ENCODE measurements around the gene NKD1. TPM values are rescaled to one million over a fixed set of nuclear protein-coding genes. Genes with fewer than 3 reads are reported as not detected.
A peak's percentile ranks its signal among the peaks of the same experiment; 100 is the strongest.

NKD1 gene
- total RNA-seq, 1 donor from 2014 or later, result 1.7 TPM

- Histone ChIP-seq H3K4me1 (no peaks in the 10 kb centered on the region), H3K9me3 (no peaks in the 10 kb centered on the region), H3K4me3 (no peak overlapping the region), H3K27me3 (no peaks in the 10 kb centered on the region), H3K27ac (no peak overlapping the region), H3K36me3 (no peaks in the 10 kb centered on the region)
- TF ChIP-seq CTCF (IDR thresholded peaks at IDR 0.05) (no peak), POLR2AphosphoS5 (IDR thresholded peaks at IDR 0.05; ENCODE audit: insufficient read depth in 1 of 2, low read depth in 1 of 2) (no peak), POLR2A (IDR thresholded peaks at IDR 0.05) (no peak)
- peak in 1 of 2 donors; percentile 49 for DNase-seq (ENCODE audit: extremely low spot score in 2 of 2)
- intact Hi-C loops (cut with DNase I), result no loop called here
Observed at GRCh38 chr16:50505714-50506542, 42.3 kb upstream of the NKD1 start.

DNA sequence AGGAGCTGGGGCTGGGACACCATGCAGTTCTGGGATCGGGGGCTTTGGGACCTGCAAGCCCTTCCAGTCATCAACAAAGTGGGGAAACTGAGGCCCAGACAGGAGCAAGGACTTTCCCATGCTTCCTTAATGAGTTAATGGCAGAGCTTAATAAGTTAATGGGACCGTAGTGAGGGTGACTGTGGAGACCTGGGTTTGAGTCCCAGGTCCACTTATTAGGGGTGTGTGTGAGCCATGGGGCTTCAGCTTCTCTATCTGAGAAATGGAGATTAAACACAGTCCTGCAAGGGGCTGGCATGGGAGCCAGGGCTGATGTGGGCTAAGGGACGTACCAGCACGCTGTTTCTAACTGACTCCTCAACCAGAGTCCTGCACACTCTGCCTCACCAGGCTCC lies 41.7 kb upstream of the NKD1 start:
- TF ChIP-seq POLR2AphosphoS5 (IDR thresholded peaks at IDR 0.05; ENCODE audit: insufficient read depth in 1 of 2, low read depth in 1 of 2), result no peak
- TF ChIP-seq CTCF (IDR thresholded peaks at IDR 0.05), result no peak
- no peak for TF ChIP-seq POLR2A (IDR thresholded peaks at IDR 0.05)
- H3K9me3 ChIP-seq, result no peaks in the 10 kb centered on the region
- H3K27ac ChIP-seq, result no peak overlapping the region
- H3K4me1 ChIP-seq, result no peaks in the 10 kb centered on the region
- intact Hi-C loops (cut with DNase I), result no loop called here
- H3K36me3 ChIP-seq, result no peaks in the 10 kb centered on the region
- no peak overlapping the region for H3K4me3 ChIP-seq
- no peaks in the 10 kb centered on the region for H3K27me3 ChIP-seq
- peak in 1 of 2 donors; percentile 31 for DNase-seq (ENCODE audit: extremely low spot score in 2 of 2)

- Histone ChIP-seq H3K27me3 (no peaks in the 10 kb centered on the region), H3K9me3 (no peaks in the 10 kb centered on the region), H3K36me3 (no peaks in the 10 kb centered on the region), H3K4me3 (no peak overlapping the region), H3K4me1 (no peaks in the 10 kb centered on the region), H3K27ac (no peak overlapping the region)
- TF ChIP-seq POLR2AphosphoS5 (IDR thresholded peaks at IDR 0.05; ENCODE audit: insufficient read depth in 1 of 2, low read depth in 1 of 2) (no peak), POLR2A (IDR thresholded peaks at IDR 0.05) (no peak), CTCF (IDR thresholded peaks at IDR 0.05) (no peak)
- DNase-seq (ENCODE audit: extremely low spot score in 2 of 2), result peak in 1 of 2 donors; percentile 12
- intact Hi-C loops (cut with DNase I), result no loop called here
Observed at GRCh38 chr16:50507397-50507796, 40.8 kb upstream of the NKD1 start.

- H3K4me3 ChIP-seq, result no peak overlapping the region
- intact Hi-C loops (cut with DNase I), result no loop called here
- peak; percentile 34 to 70 for DNase-seq (ENCODE audit: extremely low spot score in 2 of 2)
Observed at GRCh38 chr16:50509521-50510341, 38.5 kb upstream of the NKD1 start.

More at GRCh38 chr16:50509521-50510341, 38.5 kb upstream of the NKD1 start:
- peaks cover 7% of the 10 kb centered on the region for H3K9me3 ChIP-seq
- H3K27me3 ChIP-seq, result no peaks in the 10 kb centered on the region
- TF ChIP-seq POLR2A (IDR thresholded peaks at IDR 0.05) (no peak), POLR2AphosphoS5 (IDR thresholded peaks at IDR 0.05; ENCODE audit: insufficient read depth in 1 of 2, low read depth in 1 of 2) (no peak), CTCF (IDR thresholded peaks at IDR 0.05) (no peak)
- no peak overlapping the region for H3K27ac ChIP-seq
- H3K36me3 ChIP-seq, result no peaks in the 10 kb centered on the region
- H3K4me1 ChIP-seq, result no peaks in the 10 kb centered on the region

All from vagina (tissue), 2 donors.